Heart right ventricle (tissue), 16 donors: ENCODE data around the gene APOBEC2. TPM values are rescaled to one million over a fixed set of nuclear protein-coding genes. Genes with fewer than 3 reads are reported as not detected.

Source experiments
- ATAC-seq, 8 donors: fragments of 200-7000 bp; cut with Tn5 transposase; one replicate each; pipeline ENCODE4 v1.9.1; 2020; ENCODE audit warnings: mild to moderate bottlenecking in 8 of 8, moderate library complexity in 8 of 8, moderate number of reproducible peaks in 1 of 8
- DNase-seq, 2 donors: peaks; one replicate each; pipeline ENCODE4 v3.0.0-alpha.2; 2020
- H3K27ac ChIP-seq, 10 donors: fragments of 200-600 bp; sonication (generic) in 2 of 10; one replicate each; pipeline versions ENCODE4 v1.5.0 to v1.8.0; 2020 to 2022; ENCODE audit warnings: mild to moderate bottlenecking in 3 of 10
- H3K27me3 ChIP-seq, 7 donors: fragments of 200-600 bp; one replicate each; pipeline ENCODE4 v1.8.0; 2021 to 2022; ENCODE audit warnings: mild to moderate bottlenecking in 2 of 7
- H3K36me3 ChIP-seq, 9 donors: fragments of 200-600 bp; sonication (generic) in 1 of 9; one replicate each; pipeline versions ENCODE4 v1.5.0 to v1.8.0; 2020 to 2022; ENCODE audit warnings: mild to moderate bottlenecking in 2 of 9
- H3K4me1 ChIP-seq, 9 donors: fragments of 200-600 bp; sonication (generic) in 1 of 9; one replicate each; pipeline versions ENCODE4 v1.5.0 to v1.8.0; 2020 to 2022; ENCODE audit warnings: mild to moderate bottlenecking in 4 of 9
- H3K4me3 ChIP-seq, 10 donors: fragments of 200-600 bp; sonication (generic) in 2 of 10; one replicate each; pipeline versions ENCODE4 v1.5.0 to v1.8.0; 2020 to 2022; ENCODE audit warnings: mild to moderate bottlenecking in 7 of 10, moderate library complexity in 2 of 10
- H3K9me3 ChIP-seq, 11 donors: fragments of 200-600 bp in 10 of 11; sonication (generic) in 2 of 11; one replicate each; pipeline versions ENCODE4 v1.5.0 to v1.8.0; 2013 to 2022; ENCODE audit warnings: mild to moderate bottlenecking in 2 of 11, control low read depth in 1 of 11, moderate library complexity in 1 of 11
- CTCF ChIP-seq, 9 donors: fragments of 200-600 bp; sonication (generic) in 2 of 9; IDR thresholded peaks; one replicate each; pipeline versions ENCODE4 v1.5.0 to v1.8.0; 2021 to 2022; ENCODE audit warnings: antibody characterized with exemption in 9 of 9, mild to moderate bottlenecking in 5 of 9, moderate library complexity in 1 of 9
- WGBS, 2 donors: extraction: QIAGEN DNeasy Blood & Tissue Kit; methylation state at CpG; one replicate each; pipeline ENCODE4 v1.1.7; 2013; ENCODE audit warnings: inconsistent platforms in 1 of 2; 5-methylcytosine and 5-hydroxymethylcytosine counted together
- intact Hi-C, 10 donors: fragments of 100-400 bp; cut with DNase I; formaldehyde crosslinking; loops; one replicate each; pipeline versions ENCODE4 v1.11.1 to v1.14.2; 2022
- polyA plus RNA-seq, 2 donors: library from polyadenylated mRNA; stranded (reverse); fragments of 200-250 nt; gene quantifications; one replicate each; pipeline ENCODE4 v1.2.3, GENCODE V29; 2013
- total RNA-seq, 10 donors: library from RNA; stranded (reverse); fragmentation: NEBNext Ultra II Directional in 3 of 10; extraction: Animal tissue kit (Norgen Biotek cat#: 25700) in 3 of 10; gene quantifications; one replicate each; pipeline versions ENCODE4 v1.2.1 to v1.2.4, GENCODE V29; 2021 to 2023
- donor health status: Arrhythmogenic right ventricular cardiomyopathy.
- donor health status: ischemic (EF 13 %, LVEDD 7.1; RV severe dilation, severe dysfunction).
- donor health status: healthy with polysubstance abuse.
- donor health status: DM: no; HTN: yes; CAD: no.
- donor health status: DM: no; HTN: no; CAD: no.
- donor health status: ischemic (EF 25% LVEDD 6.9; RV normal size, moderate dysfunction).
- donor health status: ischemic (EF 25% LVEDD 5.7; RV mildly dilated, moderate dysfunction).
- donor health status: healthy.
- donor health status: DM: yes; HTN: yes; CAD: no.
- donor health status: Ischemic cardiomyopathy.
- donor health status: ischemic (EF 35%, LVEDD 5.7; RV mildly dilated, moderate dysfunction).
- donor health status: nonischemic (EF 11% LVEDD 7.7; RV severe dilation, severe dysfunction).
- donor health status: DM: yes; HTN: yes; CAD: no.
- donor health status: PGD.
- donor health status: ischemic (EF 29% LVEDD 5.4; RV normal size, mild dysfunction).
- donor health status: nonischemic (EF 23%, LVEDD 6.1; RV moderate dilation, normal function).

Gene APOBEC2
- total and polyA plus RNA-seq, 12 donors: 79.0 to 307 (median 218) TPM

DNA sequence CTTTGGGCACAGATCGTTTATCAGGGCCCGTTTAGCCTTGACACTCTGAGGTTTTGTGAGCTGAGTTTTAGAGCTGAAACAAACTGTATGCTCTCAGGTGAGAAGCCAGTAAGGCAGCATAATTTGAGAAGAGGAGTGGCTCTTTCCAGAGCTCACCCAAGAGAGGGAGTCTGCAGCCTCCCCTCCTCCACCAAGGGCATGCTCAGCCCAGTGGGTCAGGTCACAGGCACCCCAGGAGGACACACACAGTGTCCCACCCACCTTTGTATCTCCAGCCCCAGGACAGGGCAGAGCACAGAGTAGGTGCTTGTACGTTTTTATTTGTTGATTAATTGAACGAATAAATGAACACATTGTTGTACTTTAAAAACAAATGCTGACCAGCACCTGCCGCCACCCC, 7.3 kb upstream of the APOBEC2 start:
- Histone ChIP-seq H3K4me3 (no peak overlapping the region), H3K27ac (no peak overlapping the region), H3K9me3 (no peaks in the 10 kb centered on the region), H3K36me3 (no peaks in the 10 kb centered on the region), H3K27me3 (no peaks in the 10 kb centered on the region), H3K4me1 (peaks cover 0 to 23% (median 13%) of the 10 kb centered on the region in 9 donors)
- no peak for TF ChIP-seq CTCF (IDR thresholded peaks at IDR 0.05)
- DNase-seq: no peak
- intact Hi-C loops: no loop called here
- no peak for ATAC-seq
- 66 to 71% methylated on average over 5 of the region's 5 CpGs for WGBS, 2 donors

- Histone ChIP-seq H3K9me3 (no peaks in the 10 kb centered on the region), H3K4me3 (no peak overlapping the region), H3K36me3 (no peaks in the 10 kb centered on the region), H3K4me1 (peaks cover 0 to 27% (median 13%) of the 10 kb centered on the region in 9 donors), H3K27ac (no peak overlapping the region), H3K27me3 (no peaks in the 10 kb centered on the region)
- intact Hi-C loops: no loop called here
- TF ChIP-seq CTCF (IDR thresholded peaks at IDR 0.05): no peak
- ATAC-seq (no peak), DNase-seq (no peak)
- WGBS, 2 donors: 100% methylated on average over 1 of the region's 1 CpG
Measured at GRCh38 chr6:41046084-41046483, 6.9 kb upstream of the APOBEC2 start.

- no peak for ATAC-seq
- no peaks in the 10 kb centered on the region for H3K27me3 ChIP-seq
- TF ChIP-seq CTCF (IDR thresholded peaks at IDR 0.05): no peak
- no peak for DNase-seq
- H3K9me3 ChIP-seq: no peaks in the 10 kb centered on the region
- peaks cover 0 to 37% (median 19%) of the 10 kb centered on the region in 9 donors for H3K4me1 ChIP-seq
- no peak overlapping the region for H3K27ac ChIP-seq
- no peaks in the 10 kb centered on the region for H3K36me3 ChIP-seq
- H3K4me3 ChIP-seq: no peak overlapping the region
- WGBS, 2 donors: 94 to 98% methylated on average over 2 of the region's 2 CpGs
- intact Hi-C loops: no loop called here
Measured at GRCh38 chr6:41047306-41047705, 5.7 kb upstream of the APOBEC2 start.

- 50 to 63% methylated on average over 9 of the region's 9 CpGs for WGBS, 2 donors
- H3K9me3 ChIP-seq: no peaks in the 10 kb centered on the region
- ATAC-seq: peak in 1 of 8 donors; percentile 34
- H3K27ac ChIP-seq: peak overlapping the region in 8 of 10 donors; percentile 4 to 82 (median 68)
- no peaks in the 10 kb centered on the region for H3K36me3 ChIP-seq
- intact Hi-C loops: no loop called here
- H3K27me3 ChIP-seq: no peaks in the 10 kb centered on the region
- DNase-seq: no peak
- TF ChIP-seq CTCF (IDR thresholded peaks at IDR 0.05): no peak
- no peak overlapping the region for H3K4me3 ChIP-seq
- H3K4me1 ChIP-seq: peaks cover 0 to 43% (median 24%) of the 10 kb centered on the region in 9 donors
Measured at GRCh38 chr6:41047745-41048732, 5.0 kb upstream of the APOBEC2 start.
